Activated CD8-positive, alpha-beta T cell treated with anti-CD3 and anti-CD28 coated beads, Interleukin-2, amount 10 ng/mL, durations not matched to agents 7 days and 5 days (primary cell): Measurements from ENCODE around the gene HNRNPM. TPM values are rescaled to one million over a fixed set of nuclear protein-coding genes. Genes with fewer than 3 reads are reported as not detected.
"Not testable (repeated sequence)": the region's sequence is repeated elsewhere in the genome, so short reads cannot be mapped to it uniquely, and the experiment has no call there.

Source experiments
- ATAC-seq: fragments of 150-1000 bp; cut with Tn5 transposase; one replicate; pipeline ENCODE4 v1.10.0; 2021; ENCODE audit warnings: moderate library complexity
- CTCF ChIA-PET: fragments of 350-600 bp; sonication (Branson Sonifier 250); formaldehyde crosslinking; loops from one replicate; lab custom pipeline; 2021; ENCODE audit warnings: antibody characterized with exemption; lab: Charles Lee
- POLR2A ChIA-PET: fragments of 350-600 bp; sonication (Branson Sonifier 250); formaldehyde crosslinking; loops from one replicate; lab custom pipeline; 2021; ENCODE audit warnings: antibody characterized with exemption; lab: Charles Lee
- DNase-seq: peaks from one replicate; pipeline ENCODE4 v3.0.0-alpha.2; 2020
- H3K27ac Mint-ChIP-seq: one replicate; pipeline ENCODE4 v1.8.0; 2021; ENCODE audit warnings: mild to moderate bottlenecking, mixed read lengths
- H3K27me3 Mint-ChIP-seq: one replicate; pipeline ENCODE4 v1.8.0; 2021; ENCODE audit warnings: low read depth, mixed read lengths
- H3K36me3 Mint-ChIP-seq: one replicate; pipeline ENCODE4 v1.8.0; 2021; ENCODE audit warnings: low read depth, mixed read lengths
- H3K4me1 Mint-ChIP-seq: one replicate; pipeline ENCODE4 v1.8.0; 2021; ENCODE audit warnings: low read depth, mixed read lengths
- H3K4me3 Mint-ChIP-seq: one replicate; pipeline ENCODE4 v1.8.0; 2021; ENCODE audit warnings: mild to moderate bottlenecking, mixed read lengths
- H3K9me3 Mint-ChIP-seq: one replicate; pipeline ENCODE4 v1.8.0; 2022; ENCODE audit warnings: mixed read lengths; ENCODE audit not compliant: insufficient read depth
- total RNA-seq, 2 experiments: library from RNA; stranded (reverse); gene quantifications; one replicate each; pipeline ENCODE4 v1.2.3, GENCODE V29; 2021

The HNRNPM gene
- total RNA-seq, 2 experiments from 2014 or later, result 283 to 291 TPM

DNA sequence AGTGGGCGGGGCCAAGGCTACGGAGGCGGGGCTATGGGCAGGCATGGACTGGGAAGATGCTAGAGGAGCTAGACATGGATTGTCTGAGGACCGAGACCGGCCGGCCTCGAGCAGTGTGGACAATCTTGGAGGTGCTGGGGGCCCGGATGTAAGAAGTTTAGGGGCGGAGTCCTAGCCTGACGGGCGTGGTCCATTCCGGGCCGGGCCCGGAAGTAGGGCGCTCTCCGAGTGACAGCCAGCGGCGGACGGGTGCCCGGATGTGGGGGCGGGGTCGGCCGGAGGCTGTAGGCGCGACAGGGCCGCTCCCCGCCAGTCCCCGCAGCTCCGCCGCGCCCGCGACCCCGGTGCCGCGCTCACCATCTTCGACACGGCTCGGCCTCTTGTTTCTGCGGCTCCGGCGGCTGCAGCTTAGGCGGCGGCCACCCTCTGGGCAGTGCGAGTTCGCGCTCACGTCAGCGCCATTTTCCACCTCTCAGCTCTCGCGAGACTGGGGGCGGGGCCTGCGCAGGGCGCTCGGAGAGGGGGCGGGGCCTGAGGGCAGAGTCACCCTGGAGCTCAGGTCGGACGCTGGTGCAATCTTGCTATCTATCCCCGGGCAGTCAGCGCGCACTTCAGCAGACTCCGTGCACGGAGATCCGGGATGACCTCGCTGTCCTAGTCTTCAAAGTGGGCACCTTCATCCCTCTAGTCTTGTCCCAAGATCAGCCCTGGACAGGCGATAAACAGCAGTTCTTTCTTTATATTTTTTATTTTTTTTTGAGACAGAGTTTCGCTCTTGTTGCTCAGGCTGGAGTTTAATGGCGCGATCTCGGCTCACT lies 69.1 kb downstream of the HNRNPM start, which contains the start of gene ZNF414:
Gene ZNF414 (minus strand): TSS at position 481 of the 818 bp plus-strand sequence. CDS start 121 bp downstream, at position 360.
- ChIA-PET POLR2A (interaction anchor here (0.6 to 6.1 kb wide), 21 partner anchors 8 to 146 kb away, joined by 3 to 50 read pairs (median 5); partner anchors contain the start of genes HNRNPM, MARCHF2 and MYO1F), CTCF (interaction anchor here (0.8 to 8.2 kb wide), 8 partner anchors 9 to 160 kb away, joined by 3 to 104 read pairs (median 5); partner anchors contain the start of genes MARCHF2 and MYO1F)
- H3K4me1 Mint-ChIP-seq, result peaks cover 62% of the 10 kb centered on the region

DNA sequence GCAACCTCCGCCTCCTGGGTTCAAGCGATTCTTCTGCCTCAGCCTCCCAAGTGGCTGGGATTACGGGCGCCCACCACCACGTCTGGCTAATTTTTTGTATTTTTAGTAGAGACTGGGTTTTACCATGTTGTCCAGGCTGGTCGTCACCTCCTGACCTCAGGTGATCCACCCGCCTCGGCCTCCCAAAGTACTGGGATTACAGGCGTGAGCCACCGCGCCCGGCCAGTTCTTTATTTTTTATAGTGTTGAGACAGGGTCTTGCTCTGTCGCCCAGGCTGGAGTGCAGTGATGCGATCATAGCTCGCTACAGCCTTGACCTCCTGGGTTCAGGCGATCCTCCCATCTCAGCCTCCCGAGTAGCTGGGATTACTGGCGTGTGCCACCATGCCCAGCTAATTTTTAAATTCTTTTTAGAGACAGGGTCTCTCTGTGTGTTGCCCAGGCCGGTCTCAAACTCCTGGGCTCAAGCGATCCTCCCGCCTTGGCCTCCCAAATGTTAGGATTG lies 69.8 kb downstream of the HNRNPM start:
- H3K27me3 Mint-ChIP-seq, result not testable (repeated sequence)
- POLR2A ChIA-PET, result interaction anchor here (0.8 to 6.1 kb wide), 15 partner anchors 9 to 147 kb away, joined by 3 to 50 read pairs (median 7); partner anchors contain the start of genes HNRNPM and MYO1F

More for the DNA sequence above, 69.1 kb downstream of the HNRNPM start, which contains the start of gene ZNF414:
- Mint-ChIP-seq H3K9me3 (no peaks in the 10 kb centered on the region), H3K27me3 (no peaks in the 10 kb centered on the region), H3K4me3 (peak within 1 kb of the TSS; percentile 86), H3K27ac (peak within 1 kb of the TSS; percentile 97), H3K36me3 (peaks cover 30% of the 10 kb centered on the region)
- DNase-seq (peak; percentile 97), ATAC-seq (peak; percentile 81)

DNA sequence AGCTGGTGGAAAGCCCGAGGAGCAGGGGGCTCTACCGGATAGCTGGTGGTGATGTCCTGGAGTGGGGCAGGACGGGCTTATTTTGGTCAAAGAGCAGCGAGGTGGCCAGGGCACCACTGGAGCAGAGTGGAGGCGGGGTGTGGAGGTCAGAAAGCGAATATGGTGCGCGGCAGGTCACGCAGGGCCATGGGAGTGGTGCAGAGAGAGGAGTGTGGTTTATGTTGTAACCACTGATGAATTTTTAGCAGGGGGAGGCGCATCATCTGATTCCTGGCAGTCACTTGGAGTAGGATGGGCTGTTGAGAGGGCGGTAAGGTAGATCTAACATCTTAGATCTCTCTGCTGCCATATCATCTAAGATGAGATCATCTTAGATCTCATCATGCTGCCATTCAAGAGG lies 70.5 kb downstream of the HNRNPM start:
- no peaks in the 10 kb centered on the region for H3K9me3 Mint-ChIP-seq
- H3K4me1 Mint-ChIP-seq, result peaks cover 67% of the 10 kb centered on the region
- DNase-seq, result peak; percentile 81
- ChIA-PET POLR2A (interaction anchor here (1.4 to 6.1 kb wide), 6 partner anchors 10 to 63 kb away, joined by 5 to 50 read pairs (median 15); partner anchors contain the start of gene MYO1F), CTCF (interaction anchor here (1.2 to 8.2 kb wide), 3 partner anchors 28 to 63 kb away, joined by 3 to 104 read pairs (median 26); partner anchors contain the start of gene MYO1F)
- H3K4me3 Mint-ChIP-seq, result peak overlapping the region; percentile 86
- peaks cover 39% of the 10 kb centered on the region for H3K36me3 Mint-ChIP-seq
- H3K27ac Mint-ChIP-seq, result peak overlapping the region; percentile 97
- peak; percentile 12 for ATAC-seq
- H3K27me3 Mint-ChIP-seq, result no peaks in the 10 kb centered on the region

More for the DNA sequence above, 69.8 kb downstream of the HNRNPM start:
- H3K9me3 Mint-ChIP-seq, ATAC-seq, DNase-seq: not testable (repeated sequence)
- CTCF ChIA-PET, result interaction anchor here (0.6 to 8.2 kb wide), 7 partner anchors 9 to 161 kb away, joined by 3 to 104 read pairs (median 5); partner anchors contain the start of genes MARCHF2 and MYO1F
- Mint-ChIP-seq H3K4me1 (peaks cover 65% of the 10 kb centered on the region), H3K36me3 (peaks cover 33% of the 10 kb centered on the region), H3K4me3 (peak overlapping the region; percentile 86), H3K27ac (peak overlapping the region; percentile 97)

DNA sequence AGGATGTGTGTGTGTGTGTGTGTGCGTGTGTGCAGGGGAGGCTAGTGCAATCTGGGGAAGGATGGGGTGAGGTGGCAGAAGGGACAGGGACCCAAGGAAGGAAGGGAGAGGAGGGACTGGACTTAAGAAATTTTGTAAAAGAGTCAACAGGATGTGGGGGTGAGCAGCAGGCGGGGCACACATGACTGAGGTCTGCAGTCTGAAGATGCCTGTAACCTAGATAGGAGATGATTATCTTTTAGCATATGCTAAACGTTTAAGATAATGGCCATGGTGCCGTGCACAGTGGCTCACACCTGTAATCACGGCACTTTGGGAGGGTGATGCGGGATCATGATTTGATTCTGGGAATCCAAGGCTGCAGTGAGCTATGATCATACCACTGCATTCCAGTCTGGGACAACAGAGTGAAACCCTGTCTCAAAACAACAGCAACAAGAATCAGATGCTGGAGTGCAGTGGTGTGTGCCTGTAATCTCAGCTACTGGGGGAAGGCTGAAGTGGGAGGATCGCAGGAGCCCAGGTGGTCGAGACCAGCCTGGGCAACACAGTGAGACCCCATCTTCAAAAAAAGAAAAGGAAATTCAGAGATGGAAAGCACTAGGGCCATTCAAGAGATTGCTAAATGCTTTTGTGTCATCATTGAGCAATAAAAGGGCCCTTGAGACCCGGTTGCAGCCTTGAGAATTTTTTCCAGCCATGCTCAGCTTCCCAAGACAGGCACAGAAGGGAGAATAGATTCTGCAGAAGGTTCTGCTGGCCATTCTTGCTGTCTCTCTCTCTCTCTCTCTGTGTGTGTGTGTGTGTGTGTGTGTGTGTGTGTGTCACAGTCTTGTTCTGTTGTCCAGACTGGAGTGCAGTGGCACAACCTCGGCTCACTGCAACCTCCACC lies 73.0 kb downstream of the HNRNPM start:
- H3K4me1 Mint-ChIP-seq, result peaks cover 58% of the 10 kb centered on the region
- peaks cover 46% of the 10 kb centered on the region for H3K36me3 Mint-ChIP-seq
- H3K27ac Mint-ChIP-seq, result peak overlapping the region; percentile 97
- ChIA-PET POLR2A (interaction anchor here (0.7 to 6.1 kb wide), 10 partner anchors 30 to 87 kb away, joined by 3 to 50 read pairs (median 4); partner anchors contain the start of genes HNRNPM and MYO1F), CTCF (interaction anchor here (1.0 to 8.2 kb wide), 5 partner anchors 12 to 61 kb away, joined by 3 to 104 read pairs (median 6); partner anchors contain the start of gene MYO1F)
- H3K9me3 Mint-ChIP-seq, result no peaks in the 10 kb centered on the region
- H3K27me3 Mint-ChIP-seq, result no peaks in the 10 kb centered on the region
- ATAC-seq (peak; percentile 22), DNase-seq (peak; percentile 81)
- H3K4me3 Mint-ChIP-seq, result peak overlapping the region; percentile 58

DNA sequence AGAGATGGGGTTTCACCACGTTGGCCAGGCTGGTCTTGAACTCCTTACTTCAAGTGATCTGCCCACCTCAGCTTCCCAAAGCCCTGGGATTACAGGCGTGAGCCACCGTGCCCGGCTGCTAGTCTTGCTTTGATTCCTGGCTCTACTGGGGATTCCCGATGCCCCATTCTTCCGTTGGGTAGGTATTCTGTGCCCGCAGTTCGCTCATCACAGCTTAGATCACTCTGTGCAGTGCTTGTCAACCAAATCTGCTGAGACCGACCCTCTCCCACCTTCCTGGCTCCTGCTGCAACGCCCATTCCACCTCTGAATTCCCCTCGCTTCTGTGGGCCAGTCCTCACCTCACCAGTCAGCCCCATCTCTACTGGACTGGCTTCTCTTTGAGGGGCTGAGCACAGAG lies 73.8 kb downstream of the HNRNPM start:
- no peak for DNase-seq
- peak overlapping the region; percentile 58 for H3K4me3 Mint-ChIP-seq
- CTCF ChIA-PET, result interaction anchor here (1.0 to 8.2 kb wide), 4 partner anchors 31 to 60 kb away, joined by 3 to 104 read pairs (median 7); partner anchors contain the start of gene MYO1F
- no peaks in the 10 kb centered on the region for H3K27me3 Mint-ChIP-seq
- ATAC-seq, result no peak
- H3K4me1 Mint-ChIP-seq, result peaks cover 53% of the 10 kb centered on the region
- peaks cover 44% of the 10 kb centered on the region for H3K36me3 Mint-ChIP-seq
- H3K9me3 Mint-ChIP-seq, result no peaks in the 10 kb centered on the region
- POLR2A ChIA-PET, result interaction anchor here (0.6 to 6.1 kb wide), 7 partner anchors 34 to 87 kb away, joined by 3 to 50 read pairs (median 4); partner anchors contain the start of gene HNRNPM
- H3K27ac Mint-ChIP-seq, result peak overlapping the region; percentile 97

DNA sequence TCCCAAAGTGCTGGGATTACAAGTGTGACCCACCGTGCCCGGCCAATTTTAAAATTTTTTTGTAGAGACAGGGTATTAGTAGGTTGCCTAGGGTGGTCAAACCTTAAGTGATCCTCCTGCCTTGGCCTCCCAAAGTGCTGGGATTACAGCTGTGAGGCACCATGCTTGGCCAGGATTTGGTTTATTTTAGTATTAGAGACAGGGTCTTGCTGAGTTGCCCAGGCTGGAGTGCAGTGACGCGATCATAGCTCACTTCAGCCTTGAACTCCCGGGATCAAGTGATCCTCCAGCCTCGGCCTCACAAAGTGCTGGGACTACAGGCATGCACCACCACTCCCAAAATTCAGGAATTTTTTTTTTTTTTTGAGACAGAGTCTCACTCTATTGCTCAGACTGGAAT lies 74.6 kb downstream of the HNRNPM start:
- ChIA-PET CTCF (interaction anchor here (1.6 to 8.2 kb wide), 3 partner anchors 32 to 59 kb away, joined by 5 to 104 read pairs (median 6); partner anchors contain the start of gene MYO1F), POLR2A (interaction anchor here (1.5 kb wide), 1 partner anchor 75 kb away, joined by 6 read pairs; the partner anchor contains the start of gene HNRNPM)
- peaks cover 44% of the 10 kb centered on the region for H3K36me3 Mint-ChIP-seq
- no peak for DNase-seq
- H3K4me3 Mint-ChIP-seq, result no peak overlapping the region
- H3K4me1 Mint-ChIP-seq, result peaks cover 48% of the 10 kb centered on the region
- no peaks in the 10 kb centered on the region for H3K27me3 Mint-ChIP-seq
- H3K9me3 Mint-ChIP-seq, result no peaks in the 10 kb centered on the region
- ATAC-seq, result no peak
- peak overlapping the region; percentile 63 for H3K27ac Mint-ChIP-seq

DNA sequence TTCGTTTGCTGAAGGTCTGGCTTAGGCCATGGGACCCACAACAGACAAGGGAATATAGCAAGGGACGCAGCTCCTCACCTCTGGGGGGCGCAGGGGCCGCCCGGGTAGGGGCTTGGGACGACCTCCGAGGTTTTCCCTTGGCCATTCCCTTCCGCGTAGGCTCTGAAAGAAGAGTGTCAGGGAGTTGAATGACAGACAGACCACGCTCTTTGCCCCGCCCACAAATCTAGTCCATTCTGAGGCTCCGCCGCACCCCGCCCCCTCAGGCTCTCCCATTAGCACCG lies 80.6 kb downstream of the HNRNPM start:
- no peaks in the 10 kb centered on the region for H3K9me3 Mint-ChIP-seq
- DNase-seq (no peak), ATAC-seq (no peak)
- CTCF ChIA-PET, result interaction anchor here (0.8 to 1.1 kb wide), 2 partner anchors 38 to 56 kb away, joined by 3 to 4 read pairs; no protein-coding TSS in a partner anchor
- POLR2A ChIA-PET, result interaction anchor here (0.8 to 1.0 kb wide), 2 partner anchors 11 to 78 kb away, joined by 3 to 5 read pairs; partner anchors contain the start of gene ZNF414
- no peak overlapping the region for H3K4me3 Mint-ChIP-seq
- no peak overlapping the region for H3K27ac Mint-ChIP-seq
- H3K27me3 Mint-ChIP-seq, result no peaks in the 10 kb centered on the region
- peaks cover 57% of the 10 kb centered on the region for H3K36me3 Mint-ChIP-seq
- H3K4me1 Mint-ChIP-seq, result no peaks in the 10 kb centered on the region

DNA sequence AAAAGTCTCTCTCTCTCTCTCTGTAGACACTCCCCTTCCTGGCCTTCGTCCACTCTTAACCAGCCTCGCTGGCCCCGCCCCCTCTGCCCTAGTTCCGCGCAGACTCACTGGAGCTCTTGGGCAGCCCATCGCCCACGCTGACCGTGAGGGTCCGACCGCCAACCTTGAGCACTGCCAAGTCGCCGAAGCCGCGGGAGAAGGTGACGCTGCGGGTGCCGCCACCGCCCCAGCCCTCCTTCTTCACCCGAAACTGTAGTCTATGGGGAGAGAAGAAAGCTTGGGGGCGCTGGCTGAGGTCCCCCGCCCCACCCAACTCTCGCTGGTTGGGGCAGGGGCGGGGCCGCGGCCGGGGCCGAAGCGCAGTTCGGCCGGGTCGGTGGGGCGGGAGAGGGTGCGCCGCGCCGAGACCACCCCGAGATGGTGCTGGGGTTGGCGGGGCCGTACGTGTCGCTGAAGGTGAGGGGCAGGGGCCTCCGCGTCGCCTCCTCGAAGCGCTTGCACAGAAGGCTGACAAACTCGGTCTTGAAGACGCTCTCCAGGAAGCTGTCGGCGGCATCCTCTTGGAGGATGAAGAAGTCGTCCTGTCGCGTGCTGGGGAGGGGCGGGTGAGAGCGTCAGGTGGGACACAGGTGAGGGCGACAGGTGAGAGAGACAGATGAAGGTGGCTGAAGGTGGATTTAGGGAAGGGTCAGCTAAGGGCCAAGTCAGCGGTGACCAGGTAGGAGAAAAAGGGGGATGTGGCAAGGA lies 81.7 kb downstream of the HNRNPM start:
- H3K27me3 Mint-ChIP-seq, result no peaks in the 10 kb centered on the region
- peaks cover 55% of the 10 kb centered on the region for H3K36me3 Mint-ChIP-seq
- DNase-seq (no peak), ATAC-seq (no peak)
- peak overlapping the region; percentile 26 for H3K27ac Mint-ChIP-seq
- CTCF ChIA-PET, result no interaction called here
- POLR2A ChIA-PET, result no interaction called here
- no peak overlapping the region for H3K4me3 Mint-ChIP-seq
- no peaks in the 10 kb centered on the region for H3K4me1 Mint-ChIP-seq
- no peaks in the 10 kb centered on the region for H3K9me3 Mint-ChIP-seq

DNA sequence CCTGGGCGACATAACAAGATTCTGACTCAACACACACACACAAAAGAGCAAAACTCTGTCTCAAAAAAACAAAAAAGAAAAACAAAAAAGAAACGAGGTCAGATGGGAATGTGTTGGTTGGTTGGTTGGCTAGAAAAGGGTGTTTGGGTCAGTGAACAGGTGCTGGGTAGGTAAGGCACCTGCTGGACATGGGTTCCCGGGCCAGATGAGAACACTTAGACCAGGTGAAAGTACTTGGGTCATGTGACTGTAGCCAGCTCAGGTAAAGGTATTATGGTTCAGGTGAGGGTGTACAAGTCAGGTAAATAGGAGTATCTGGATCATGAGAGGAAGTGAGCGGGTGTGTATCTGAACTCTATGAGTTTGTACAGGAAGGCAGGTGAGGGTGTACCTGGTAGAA lies 83.7 kb downstream of the HNRNPM start:
- Mint-ChIP-seq H3K4me3 (no peak overlapping the region), H3K27ac (peak overlapping the region; percentile 4), H3K4me1 (no peaks in the 10 kb centered on the region), H3K36me3 (peaks cover 60% of the 10 kb centered on the region), H3K9me3 (no peaks in the 10 kb centered on the region), H3K27me3 (no peaks in the 10 kb centered on the region)
- no peak for DNase-seq
- ChIA-PET POLR2A (no interaction called here), CTCF (interaction anchor here (2.6 kb wide), 1 partner anchor 50 kb away, joined by 11 read pairs; the partner anchor contains the start of gene MYO1F)
- no peak for ATAC-seq
